GM10847 (cell line): Measurements from ENCODE around the gene ZFYVE21.

Source experiments
- POLR2A ChIP-seq: IDR thresholded peaks from 2 replicates; pipeline ENCODE4 v1.6.1; 2011; ENCODE audit not compliant: insufficient read length; ENCODE audit errors: extremely low read depth

Gene ZFYVE21

DNA sequence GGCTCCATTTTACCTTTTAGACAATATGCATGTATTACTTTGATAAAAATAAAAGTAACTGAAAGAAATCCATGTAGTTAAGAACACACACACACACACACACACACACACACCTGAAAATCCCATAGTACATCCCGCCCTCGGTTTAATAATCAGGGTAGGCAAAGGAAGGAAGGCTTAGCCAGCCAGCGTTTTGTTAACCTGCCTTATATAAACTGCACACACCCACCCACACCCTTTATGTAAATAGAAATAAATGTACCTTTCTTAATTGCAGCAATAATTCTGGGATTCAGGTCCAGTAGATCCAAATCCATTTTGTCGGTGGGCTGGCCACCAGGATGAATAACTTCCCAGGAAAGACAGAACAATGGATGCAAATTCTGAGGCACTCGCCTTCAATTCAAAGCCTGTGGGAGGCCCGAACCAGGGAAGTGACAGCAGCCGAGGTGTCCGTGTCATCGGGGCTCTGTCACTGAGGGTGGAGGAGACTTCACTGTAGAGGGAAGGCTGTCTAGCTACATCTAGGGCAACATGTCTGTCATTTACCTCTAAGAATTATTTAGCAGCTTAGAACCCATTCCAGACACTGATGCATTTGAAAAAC lies 4.7 kb upstream of the ZFYVE21 start:
- no peak for TF ChIP-seq POLR2A

DNA sequence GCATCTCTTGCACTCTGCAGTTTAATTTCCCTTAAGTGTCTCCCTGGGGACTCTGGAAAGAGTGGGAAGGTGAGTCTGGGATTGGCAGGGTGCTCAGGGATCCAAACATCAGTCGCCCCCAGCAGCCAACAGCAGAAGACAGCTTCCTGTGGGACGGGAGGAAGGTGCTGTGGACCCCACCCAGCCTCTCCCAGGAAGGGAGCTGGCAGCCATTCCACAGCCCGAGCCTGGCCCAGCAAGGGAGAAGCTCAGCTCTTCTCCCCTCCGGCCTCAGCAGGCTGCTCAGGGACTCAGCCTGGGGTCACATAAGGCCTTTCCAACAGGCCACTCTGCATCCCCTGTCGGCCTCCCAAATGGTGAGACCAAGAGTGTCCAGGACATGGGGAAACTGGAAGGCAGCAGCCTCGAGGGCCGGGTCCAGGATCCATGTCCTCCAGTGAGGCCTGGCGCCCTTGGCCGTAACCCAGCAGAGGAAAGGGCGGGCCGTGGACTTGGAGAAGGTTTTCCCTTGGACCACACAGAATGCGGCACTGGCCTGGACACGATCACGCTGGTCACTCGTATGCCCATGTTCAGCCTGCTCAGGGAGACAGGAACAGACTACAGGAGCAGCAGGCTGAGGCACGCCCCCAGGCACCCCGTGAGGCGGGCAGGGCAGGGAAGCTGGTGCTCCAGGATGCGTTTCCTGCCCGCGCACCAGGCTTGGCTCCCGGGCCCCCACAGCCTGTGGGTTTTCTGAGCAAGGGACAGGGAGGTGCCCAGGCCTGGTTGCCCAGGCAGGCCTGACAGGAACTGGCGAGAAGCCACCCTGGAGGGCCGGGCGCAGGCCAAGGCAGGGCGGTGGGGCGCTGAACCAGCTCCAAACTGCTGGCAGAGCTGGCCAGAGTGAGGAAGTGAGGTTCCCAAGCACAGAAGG lies 3.8 kb upstream of the ZFYVE21 start:
- no peak for TF ChIP-seq POLR2A

DNA sequence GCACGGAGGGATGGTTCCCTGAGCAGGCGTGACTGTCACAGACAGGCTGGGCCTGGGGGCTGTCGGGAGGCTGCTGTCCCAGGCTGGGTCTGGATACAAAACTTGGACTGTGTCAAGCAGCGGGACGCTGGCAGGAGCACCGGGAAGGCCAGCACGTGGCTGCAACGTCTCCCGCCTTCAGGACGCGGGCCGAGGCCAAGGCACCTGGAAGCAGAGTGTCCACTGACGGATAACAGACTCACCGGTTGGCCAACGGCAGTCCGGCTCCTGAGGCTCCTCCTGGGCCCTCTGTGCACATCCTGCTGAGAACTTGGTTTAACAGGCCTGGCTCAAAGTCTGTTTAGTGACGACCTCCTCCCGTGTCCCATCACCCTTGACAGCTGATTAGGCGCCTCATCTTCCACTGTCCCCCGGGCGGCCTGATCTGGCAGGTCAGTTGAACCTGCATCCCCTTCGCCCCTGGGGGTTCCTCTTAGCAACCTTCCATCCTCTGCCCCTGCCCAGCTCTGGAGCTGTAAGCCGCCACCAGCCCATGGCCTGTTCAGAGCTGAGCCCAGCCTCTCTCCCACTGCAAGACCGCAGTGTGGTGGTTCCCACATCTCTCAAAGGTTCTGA lies 2.9 kb upstream of the ZFYVE21 start:
- TF ChIP-seq POLR2A, result no peak

DNA sequence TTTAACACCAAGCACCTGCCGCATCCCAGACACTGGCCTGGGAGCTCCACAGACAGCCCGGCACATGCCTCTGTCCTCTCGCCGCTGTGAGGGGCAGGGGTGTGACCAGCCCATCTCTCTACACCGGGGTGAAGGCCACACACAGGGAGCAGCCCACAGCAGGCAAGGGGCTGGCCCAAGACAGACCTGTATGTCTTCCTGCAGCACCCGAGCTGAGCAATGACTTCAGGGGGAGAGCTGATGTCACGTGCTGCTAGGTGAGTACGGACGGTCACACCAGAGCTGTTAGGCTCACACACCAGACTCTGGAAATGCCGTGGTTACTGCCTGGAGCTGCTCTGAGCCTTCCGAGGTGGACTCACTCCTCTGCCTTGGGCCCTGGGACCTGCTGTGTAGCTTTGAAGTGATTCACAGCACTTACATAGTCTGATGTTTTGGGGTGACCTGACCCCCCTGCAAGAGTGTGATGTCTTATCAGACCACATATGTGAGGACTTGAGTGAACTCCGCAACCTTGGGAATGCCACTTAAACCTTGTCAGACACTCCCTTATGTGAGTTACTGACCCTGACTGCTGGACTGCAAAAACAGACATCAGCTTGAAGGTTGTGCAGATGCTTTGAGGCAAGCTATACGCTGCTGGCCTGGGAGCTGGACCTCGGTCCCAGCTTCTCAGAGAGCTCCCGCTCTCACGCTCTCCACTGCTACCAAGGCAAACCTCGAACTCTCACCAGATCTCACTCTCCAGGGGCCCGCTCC lies 2.1 kb upstream of the ZFYVE21 start:
- TF ChIP-seq POLR2A, result no peak

DNA sequence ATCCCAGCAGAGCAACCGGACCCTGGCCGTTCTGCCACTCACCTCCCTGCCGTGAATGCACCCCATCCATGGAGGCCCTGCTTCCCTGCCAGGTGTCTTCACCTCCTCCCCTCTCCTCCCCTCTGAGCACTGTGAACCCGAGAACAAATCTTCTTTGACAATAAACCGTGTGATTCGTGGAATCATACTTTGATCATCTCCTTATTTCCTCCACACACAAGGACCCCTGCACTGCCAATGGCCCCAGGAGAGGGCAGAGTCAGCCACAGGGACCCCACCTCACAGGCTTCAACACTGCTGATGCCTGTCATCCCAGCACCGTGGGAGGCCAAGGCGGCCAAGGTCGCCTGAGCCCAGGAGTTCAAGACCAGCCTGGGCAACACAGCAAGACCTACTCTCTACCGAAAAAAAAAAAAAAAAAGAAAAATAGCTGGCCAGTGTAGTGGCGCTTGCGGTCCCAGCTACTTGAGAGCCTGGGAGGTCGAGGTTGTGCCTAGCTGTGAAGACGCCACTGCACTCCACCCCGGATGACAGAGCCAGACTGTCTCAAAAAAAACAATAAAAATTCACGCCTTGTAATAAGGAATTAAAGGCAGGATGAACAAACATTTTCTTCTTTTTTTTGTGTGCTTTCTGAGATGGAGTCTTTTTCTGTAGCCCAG lies 1.4 kb upstream of the ZFYVE21 start:
- no peak for TF ChIP-seq POLR2A

DNA sequence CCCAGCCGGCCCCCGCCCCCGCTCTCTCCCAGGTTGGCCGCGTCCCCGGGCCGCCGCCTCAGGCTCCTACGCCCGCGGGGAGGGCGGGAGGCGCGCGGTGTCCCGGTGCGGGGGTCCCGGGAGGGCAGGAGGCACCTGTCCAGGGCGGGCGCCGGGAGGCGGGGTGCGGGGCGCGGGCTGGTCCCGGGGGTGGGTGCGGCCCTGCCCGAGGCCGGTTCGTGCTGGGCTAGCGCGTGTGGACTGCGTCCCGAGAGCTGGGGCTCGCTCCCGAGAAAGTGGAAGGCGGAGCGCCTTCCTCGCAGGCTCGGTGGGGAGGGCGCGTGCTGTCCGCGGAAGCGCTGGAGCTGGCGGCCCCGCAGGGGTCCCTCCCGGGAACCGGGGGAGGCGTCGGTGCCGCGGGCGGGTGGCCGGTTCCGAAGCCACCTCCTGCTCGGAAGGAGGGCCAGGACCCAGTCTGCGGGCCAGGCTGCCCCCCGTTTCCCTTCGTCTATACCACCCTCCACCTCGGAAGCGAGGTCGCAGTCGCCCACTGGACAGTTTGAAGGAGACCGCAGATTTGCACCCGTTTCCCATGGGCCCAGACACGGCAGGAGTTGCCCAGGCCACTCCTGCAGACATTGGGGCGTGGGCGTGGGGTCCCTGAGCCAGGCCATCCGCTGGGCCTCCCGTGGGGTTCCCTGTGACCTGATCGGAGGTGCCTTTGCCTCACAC lies 636 bp downstream of the ZFYVE21 start:
- TF ChIP-seq POLR2A, result no peak

DNA sequence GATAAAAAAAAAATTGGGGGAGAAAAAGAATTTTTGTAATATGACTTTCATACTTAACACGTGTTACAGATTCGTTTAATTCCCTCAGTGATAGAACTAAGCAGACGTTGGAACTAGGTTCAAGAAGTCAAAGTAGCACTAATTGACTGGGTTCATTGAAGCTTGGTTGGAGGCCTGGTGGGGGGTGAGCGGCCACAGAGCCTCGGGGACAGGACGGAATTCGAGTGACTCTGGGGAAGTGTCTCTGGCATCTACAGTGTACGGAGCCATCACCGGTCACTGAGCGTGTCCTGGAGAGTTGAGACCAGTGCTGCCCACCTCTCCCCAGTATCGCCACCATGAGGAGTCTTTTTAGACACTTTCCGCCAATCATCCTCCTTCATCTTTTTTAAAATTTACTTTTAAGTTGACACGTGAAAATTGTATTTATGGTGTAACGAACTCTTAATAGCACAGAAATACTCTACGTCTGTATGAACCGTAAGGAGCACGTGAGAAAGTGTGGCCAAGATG lies 1.3 kb downstream of the ZFYVE21 start:
- TF ChIP-seq POLR2A, result no peak

DNA sequence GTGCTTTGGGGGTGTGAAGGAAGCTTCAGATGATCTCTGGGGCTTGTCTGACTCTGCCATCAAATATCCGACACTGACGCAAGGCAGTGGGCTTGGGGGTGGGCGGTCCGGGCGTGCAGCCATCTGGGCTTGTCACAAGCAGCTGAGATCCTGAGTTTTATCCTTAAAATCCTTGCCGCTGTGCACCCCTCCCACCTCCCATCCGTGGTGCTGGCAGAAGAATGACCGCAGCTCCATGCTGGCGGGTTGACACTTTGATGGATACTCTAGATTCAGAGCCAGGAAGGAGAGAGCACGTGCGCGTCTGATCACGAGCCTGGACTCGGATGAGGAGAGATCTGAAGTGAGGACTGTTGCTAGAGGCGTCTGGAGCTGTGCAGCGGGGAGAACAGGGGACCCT lies 3.0 kb downstream of the ZFYVE21 start:
- no peak for TF ChIP-seq POLR2A

DNA sequence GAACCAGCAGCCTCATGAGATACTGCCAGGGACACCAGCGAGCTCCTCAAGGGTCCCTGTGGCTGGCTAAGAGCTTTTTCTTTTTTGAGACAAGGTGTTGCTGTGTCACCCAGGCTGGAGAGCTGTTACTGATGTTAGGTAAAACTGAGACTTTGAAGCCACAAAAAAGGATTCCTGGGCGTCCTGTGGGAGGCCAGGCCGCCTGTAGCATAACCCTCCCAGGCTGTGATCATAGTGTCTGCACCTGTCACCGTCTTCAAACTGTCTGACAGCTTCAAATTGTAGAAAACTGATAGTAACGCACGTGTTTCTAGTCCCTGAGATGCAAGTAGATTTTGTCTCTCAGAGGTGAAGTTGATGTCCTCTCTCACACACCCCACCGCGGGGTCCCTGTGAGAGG lies 4.1 kb downstream of the ZFYVE21 start:
- TF ChIP-seq POLR2A, result no peak

DNA sequence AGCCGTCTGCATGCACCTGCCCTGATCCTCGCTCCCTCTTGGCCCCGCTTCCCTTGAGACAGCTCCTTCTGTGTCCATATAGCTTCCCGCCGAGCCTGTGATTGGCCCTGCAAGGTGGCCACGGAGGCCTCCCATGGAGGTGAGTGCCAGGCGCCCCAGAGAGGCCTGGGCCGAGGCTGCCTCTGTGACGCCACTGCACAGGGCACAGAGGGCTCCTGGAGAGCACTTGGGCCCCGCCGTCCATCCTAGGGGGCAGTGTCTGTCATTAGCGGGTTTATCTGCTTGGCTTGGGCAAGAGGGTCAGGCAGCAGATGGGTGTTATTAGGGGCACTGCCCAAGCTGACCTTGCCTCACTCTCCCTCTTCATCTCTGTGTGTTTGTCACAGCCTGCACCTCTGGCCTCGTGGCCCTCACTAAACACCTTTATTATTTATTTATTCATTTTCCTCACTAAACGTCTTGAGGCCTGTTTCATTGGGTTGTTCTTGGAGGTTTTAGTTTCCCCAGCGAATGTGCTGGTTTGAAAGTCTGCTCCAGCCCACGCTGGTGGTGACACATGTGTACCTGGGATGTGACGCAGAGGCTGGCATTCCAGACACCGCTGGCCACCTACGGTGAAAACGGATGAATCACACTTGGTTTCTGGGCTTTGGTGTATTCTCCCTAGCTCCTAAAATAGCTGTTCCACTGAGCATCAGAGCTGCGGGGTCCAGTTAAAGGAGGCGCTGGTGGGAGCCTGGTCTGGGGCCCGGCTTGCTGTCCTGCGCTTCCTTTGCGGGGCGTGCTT lies 5.9 kb downstream of the ZFYVE21 start:
- TF ChIP-seq POLR2A, result no peak

DNA sequence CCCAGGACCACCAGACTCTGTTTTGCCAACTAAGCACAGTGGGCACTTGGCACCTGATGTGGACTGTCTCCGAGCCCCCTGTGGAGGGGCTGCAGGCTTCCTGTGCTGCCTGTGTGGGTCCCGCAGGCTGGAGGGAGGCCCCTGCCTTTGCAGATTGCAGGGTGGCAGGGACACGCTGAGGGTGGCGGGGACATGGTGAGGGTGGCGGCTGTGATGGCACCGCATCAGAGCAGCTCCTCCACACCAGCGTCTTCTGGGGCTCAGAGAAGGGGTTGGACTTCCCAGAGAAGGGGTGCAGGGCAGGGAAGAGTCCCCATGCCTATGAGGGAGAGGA lies 8.1 kb downstream of the ZFYVE21 start:
- no peak for TF ChIP-seq POLR2A

DNA sequence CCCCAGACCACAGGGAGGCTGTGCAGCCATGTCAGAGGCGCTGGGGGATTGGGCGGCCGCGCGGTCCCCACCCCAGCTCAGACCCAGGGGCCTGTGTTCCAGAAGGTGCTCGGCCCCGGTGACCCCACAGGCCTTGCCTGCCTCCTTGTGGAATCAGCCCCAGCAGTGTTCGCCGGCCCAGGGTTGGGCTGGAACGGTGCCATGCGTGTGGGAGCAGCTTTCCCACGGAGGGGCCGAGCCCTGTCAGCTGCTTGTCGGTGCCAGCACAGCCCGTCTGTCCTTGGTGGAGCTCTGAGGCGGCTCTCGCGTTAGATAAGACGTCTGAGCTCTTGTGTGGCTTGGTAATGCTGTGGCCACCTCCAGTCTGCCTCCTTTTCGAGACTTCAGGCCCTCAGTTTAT lies 8.5 kb downstream of the ZFYVE21 start:
- no peak for TF ChIP-seq POLR2A

DNA sequence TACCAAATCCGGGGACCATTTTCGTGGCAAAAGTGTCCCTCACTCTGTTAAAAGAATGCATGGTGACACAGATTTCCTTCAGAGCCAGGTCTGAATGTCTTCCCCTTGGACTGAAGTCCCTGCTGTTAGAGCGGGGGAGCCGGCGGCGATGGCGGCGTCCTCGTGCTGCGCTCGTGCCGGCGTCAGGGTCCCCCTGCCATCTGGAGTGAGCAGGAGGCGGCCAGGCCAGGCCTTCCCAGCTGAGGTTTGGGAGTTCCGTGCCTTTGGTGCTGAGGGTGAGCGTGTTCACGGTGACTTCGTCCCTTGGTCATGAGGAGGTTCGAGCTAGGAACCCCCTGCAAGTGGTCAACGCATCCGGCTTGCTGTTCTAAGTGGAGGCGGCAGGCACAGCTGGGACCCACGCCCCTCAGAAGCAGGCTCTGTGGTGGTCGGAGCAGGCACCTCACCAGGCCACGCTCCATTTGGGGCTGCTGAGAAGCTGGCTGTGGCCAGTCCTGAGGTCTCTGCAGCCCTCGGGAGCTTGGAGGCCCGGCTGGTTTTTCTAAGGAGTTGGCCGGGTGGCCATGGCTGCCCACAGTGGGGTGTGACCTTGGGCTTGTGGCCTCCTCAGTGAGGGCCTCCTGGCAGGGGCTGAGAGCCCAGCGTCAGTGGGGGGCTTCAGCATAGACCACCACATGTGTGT lies 9.5 kb downstream of the ZFYVE21 start:
- TF ChIP-seq POLR2A, result no peak

DNA sequence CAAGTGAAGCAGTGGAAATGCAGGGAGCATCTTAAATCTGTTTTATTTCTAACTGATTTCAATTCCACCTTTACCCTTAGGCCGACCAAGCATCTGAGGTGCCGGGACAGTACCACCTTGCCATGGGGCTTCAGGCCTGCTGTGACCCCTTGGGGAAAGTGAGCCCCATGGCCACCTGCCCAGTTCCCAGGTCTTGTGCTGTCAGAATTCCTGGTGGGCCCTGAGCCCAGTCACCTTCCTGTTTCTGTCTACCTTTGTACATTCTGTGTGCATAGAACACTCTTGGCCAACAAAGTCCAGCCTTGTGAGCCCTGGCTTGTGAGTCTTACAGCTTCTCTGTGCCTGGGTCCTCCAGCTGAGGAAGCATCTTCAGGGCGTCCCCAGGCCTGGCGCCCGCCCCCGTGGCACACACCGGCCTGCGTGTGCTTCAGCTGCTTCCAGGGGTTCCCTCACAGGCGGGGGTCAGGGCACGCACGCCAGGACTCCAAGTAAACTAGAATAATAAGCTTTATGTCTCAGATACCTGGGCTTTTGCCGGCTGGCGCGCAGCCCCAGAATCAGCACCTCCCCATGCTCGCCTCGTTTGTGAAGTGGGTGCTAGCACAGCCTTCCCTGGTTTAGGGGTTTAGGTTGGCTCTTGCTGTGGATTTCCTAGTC lies 10.3 kb downstream of the ZFYVE21 start:
- TF ChIP-seq POLR2A, result no peak
